GM12878 (cell line): ENCODE measurements around the gene ITPRIP. TPM values are rescaled to one million over a fixed set of nuclear protein-coding genes. Genes with fewer than 3 reads are reported as not detected.

Experiments
- BACH1 ChIP-seq: fragments of 450-650 bp; IDR thresholded peaks from 2 replicates; pipeline ENCODE4 v1.6.1; 2017; ENCODE audit warnings: mild to moderate bottlenecking, borderline replicate concordance
- BCL11A ChIP-seq: IDR thresholded peaks from 2 replicates; pipeline ENCODE4 v1.6.1; 2011; ENCODE audit warnings: low read depth, low read length
- CBFB ChIP-seq: IDR thresholded peaks from 2 replicates; pipeline ENCODE4 v1.6.1; 2016; ENCODE audit warnings: antibody characterized with exemption, low read depth
- FOXM1 ChIP-seq: IDR thresholded peaks from 2 replicates; pipeline ENCODE4 v1.6.1; 2012; ENCODE audit warnings: low read depth, mild to moderate bottlenecking, inconsistent platforms, low read length, moderate library complexity
- HSF1 ChIP-seq: fragments of 150-350 bp; IDR thresholded peaks from 2 replicates; pipeline ENCODE4 v1.6.1; 2014; ENCODE audit warnings: mild to moderate bottlenecking, low read depth, low read length
- IKZF1 ChIP-seq: fragments of 450-650 bp; conservative IDR thresholded peaks from 2 replicates; pipeline ENCODE4 v1.6.1; 2017; ENCODE audit warnings: antibody characterized with exemption, mild to moderate bottlenecking
- JUNB ChIP-seq: IDR thresholded peaks from 2 replicates; pipeline ENCODE4 v1.6.1; 2016; ENCODE audit warnings: antibody characterized with exemption, mild to moderate bottlenecking
- KAT2A ChIP-seq: conservative IDR thresholded peaks from 2 replicates; pipeline ENCODE4 v1.6.1; 2011; ENCODE audit warnings: low read depth, low read length; ENCODE audit not compliant: control insufficient read depth
- KLF5 ChIP-seq: fragments of 450-650 bp; IDR thresholded peaks from 2 replicates; pipeline ENCODE4 v1.6.1; 2014; ENCODE audit warnings: mild to moderate bottlenecking; ENCODE audit not compliant: partially characterized antibody
- NR2C2 ChIP-seq: IDR thresholded peaks from 2 replicates; pipeline ENCODE4 v1.6.1; 2011; ENCODE audit warnings: borderline replicate concordance, low read depth; ENCODE audit not compliant: control insufficient read depth, insufficient read length
- NRF1 ChIP-seq: conservative IDR thresholded peaks from 2 replicates; pipeline ENCODE4 v1.6.1; 2011; ENCODE audit warnings: mild to moderate bottlenecking, low read depth, low read length, improper control_type of control experiment
- PAX5 ChIP-seq: IDR thresholded peaks from 2 replicates; pipeline ENCODE4 v1.6.1; 2011; ENCODE audit warnings: low read depth, low read length, borderline replicate concordance
- POLR2AphosphoS2 ChIP-seq: IDR thresholded peaks from 2 replicates; pipeline ENCODE4 v1.6.1; 2011; ENCODE audit warnings: low read depth, mild to moderate bottlenecking, low read length, improper control_type of control experiment, moderate library complexity
- POU2F2 ChIP-seq: IDR thresholded peaks from 3 replicates; pipeline ENCODE4 v1.6.1; 2011; ENCODE audit warnings: low read depth, mild to moderate bottlenecking, low read length, borderline replicate concordance
- RELA ChIP-seq: fragments of 450-650 bp; IDR thresholded peaks from 2 replicates; pipeline ENCODE4 v1.8.0; 2014; ENCODE audit warnings: borderline replicate concordance; ENCODE audit not compliant: partially characterized antibody
- RELB ChIP-seq: fragments of 450-650 bp; IDR thresholded peaks from 2 replicates; pipeline ENCODE4 v1.6.1; 2017; ENCODE audit warnings: low read depth, mild to moderate bottlenecking, moderate library complexity
- RUNX3 ChIP-seq: IDR thresholded peaks from 2 replicates; pipeline ENCODE4 v1.6.1; 2012; ENCODE audit warnings: low read length, inconsistent platforms
- SMARCA5 ChIP-seq: fragments of 450-650 bp; IDR thresholded peaks from 2 replicates; pipeline ENCODE4 v1.6.1; 2017; ENCODE audit warnings: mild to moderate bottlenecking
- STAT1 ChIP-seq: fragments of 450-650 bp; conservative IDR thresholded peaks from 2 replicates; pipeline ENCODE4 v1.6.1; 2014; ENCODE audit warnings: antibody characterized with exemption, mild to moderate bottlenecking
- TCF12 ChIP-seq: IDR thresholded peaks from 2 replicates; pipeline ENCODE4 v1.6.1; 2011; ENCODE audit warnings: low read depth, mild to moderate bottlenecking, low read length
- TCF7 ChIP-seq: IDR thresholded peaks from 2 replicates; pipeline ENCODE4 v1.6.1; 2014; ENCODE audit warnings: antibody characterized with exemption, borderline replicate concordance
- WRNIP1 ChIP-seq: IDR thresholded peaks from 2 replicates; pipeline ENCODE4 v1.6.1; 2011; ENCODE audit warnings: low read depth, low read length, improper control_type of control experiment, borderline replicate concordance
- ZBTB40 ChIP-seq: fragments of 450-650 bp; IDR thresholded peaks from 2 replicates; pipeline ENCODE4 v1.6.1; 2016; ENCODE audit warnings: mild to moderate bottlenecking, moderate library complexity, borderline replicate concordance
- ZNF384 ChIP-seq: IDR thresholded peaks from 2 replicates; pipeline ENCODE4 v1.6.1; 2012; ENCODE audit warnings: low read depth, mild to moderate bottlenecking, low read length, improper control_type of control experiment, borderline replicate concordance
- ZSCAN29 ChIP-seq: fragments of 450-650 bp; IDR thresholded peaks from 2 replicates; pipeline ENCODE4 v1.6.1; 2017; ENCODE audit warnings: mild to moderate bottlenecking, moderate library complexity
- polyA plus RNA-seq, 11 experiments: library from polyadenylated mRNA; depleted of rRNA in 4 of 11; unstranded in 6 of 11; stranded (reverse) in 5 of 11; fragments of >200 nt; fragmentation: Nextera tagmentation in 4 of 11; fragmentation: Illumina TruSeq in 1 of 11; extraction: Ambion mirVana in 4 of 11; extraction: Trizol in 1 of 11; gene quantifications; 1 replicate in 1 of 11; 2 replicates in 10 of 11; pipeline versions ENCODE4 v1.2.1 to v1.2.3, GENCODE V29; 2011 to 2016; ENCODE audit warnings: inconsistent platforms in 2 of 11, missing spikeins in 2 of 11, low read depth in 1 of 11
- total RNA-seq, 4 experiments: library from RNA; depleted of rRNA in 3 of 4; stranded (reverse); fragments of >200 nt in 3 of 4; fragmentation: Illumina TruSeq in 1 of 4; extraction: Trizol in 1 of 4; gene quantifications; 2 replicates each; pipeline versions ENCODE4 v1.2.1 to v1.2.3, GENCODE V29; 2013 to 2021

The ITPRIP gene
- total and polyA plus RNA-seq, 10 of the 15 experiments (the other 5 are each of a cell fraction or from before 2014, with no cell fraction given) = 0.82 to 10.4 (median 5.9) TPM

GRCh38 chr10:104337985-104338735 lies at the start of gene ITPRIP (continued):
- TF ChIP-seq POU2F2 (0 out of 3 replicates have a peak, but pooled peaks have one; percentile 40), ZBTB40 (peak; percentile 53; the same call in 1 of the 2 replicates), PAX5 (peak; percentile 43; the same call in 1 of the 2 replicates), TCF7 (no peak), CBFB (peak; percentile 64; the same call in 1 of the 2 replicates), ZSCAN29 (no peak), BCL11A (no peak), ZNF384 (no peak), NRF1 (no peak), WRNIP1 (peak; percentile 100), HSF1 (no peak), RELA (peak; percentile 44), TCF12 (no peak), JUNB (no peak), SMARCA5 (0 out of 2 replicates have a peak, but pooled peaks have one; percentile 68), NR2C2 (no peak), BACH1 (peak; percentile 60; the same call in 1 of the 2 replicates), RELB (peak; percentile 100), FOXM1 (peak; percentile 23; the same call in 1 of the 2 replicates), RUNX3 (peak; percentile 65; the same call in 1 of the 2 replicates), POLR2AphosphoS2 (0 out of 2 replicates have a peak, but pooled peaks have one; percentile 31), KAT2A (no peak), STAT1 (no peak), KLF5 (peak; percentile 66), IKZF1 (peak; percentile 72; the same call in 1 of the 2 replicates)
